A172 (cell line): ENCODE measurements around the gene KRTAP5-1. TPM values are rescaled to one million over a fixed set of nuclear protein-coding genes. Genes with fewer than 3 reads are reported as not detected.
"Not testable (repeated sequence)": the region's sequence is repeated elsewhere in the genome, so short reads cannot be mapped to it uniquely, and the experiment has no call there.

Source experiments
- DNase-seq: peaks from one replicate; pipeline ENCODE4 v3.0.0-alpha.2; 2015; ENCODE audit warnings: low spot score
- total RNA-seq: library from RNA; depleted of rRNA; stranded (reverse); fragments of >200 nt; shearing (Covaris generic); gene quantifications from 2 replicates; pipeline ENCODE4 v1.2.3, GENCODE V29; 2014; rRNA removed

The KRTAP5-1 gene, protein sequence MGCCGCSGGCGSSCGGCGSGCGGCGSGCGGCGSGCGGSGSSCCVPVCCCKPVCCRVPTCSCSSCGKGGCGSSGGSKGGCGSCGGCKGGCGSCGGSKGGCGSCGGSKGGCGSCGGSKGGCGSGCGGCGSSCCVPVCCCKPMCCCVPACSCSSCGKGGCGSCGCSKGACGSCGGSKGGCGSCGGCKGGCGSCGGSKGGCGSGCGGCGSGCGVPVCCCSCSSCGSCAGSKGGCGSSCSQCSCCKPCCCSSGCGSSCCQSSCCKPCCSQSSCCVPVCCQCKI
- not detected in 2 replicates for total RNA-seq

DNA sequence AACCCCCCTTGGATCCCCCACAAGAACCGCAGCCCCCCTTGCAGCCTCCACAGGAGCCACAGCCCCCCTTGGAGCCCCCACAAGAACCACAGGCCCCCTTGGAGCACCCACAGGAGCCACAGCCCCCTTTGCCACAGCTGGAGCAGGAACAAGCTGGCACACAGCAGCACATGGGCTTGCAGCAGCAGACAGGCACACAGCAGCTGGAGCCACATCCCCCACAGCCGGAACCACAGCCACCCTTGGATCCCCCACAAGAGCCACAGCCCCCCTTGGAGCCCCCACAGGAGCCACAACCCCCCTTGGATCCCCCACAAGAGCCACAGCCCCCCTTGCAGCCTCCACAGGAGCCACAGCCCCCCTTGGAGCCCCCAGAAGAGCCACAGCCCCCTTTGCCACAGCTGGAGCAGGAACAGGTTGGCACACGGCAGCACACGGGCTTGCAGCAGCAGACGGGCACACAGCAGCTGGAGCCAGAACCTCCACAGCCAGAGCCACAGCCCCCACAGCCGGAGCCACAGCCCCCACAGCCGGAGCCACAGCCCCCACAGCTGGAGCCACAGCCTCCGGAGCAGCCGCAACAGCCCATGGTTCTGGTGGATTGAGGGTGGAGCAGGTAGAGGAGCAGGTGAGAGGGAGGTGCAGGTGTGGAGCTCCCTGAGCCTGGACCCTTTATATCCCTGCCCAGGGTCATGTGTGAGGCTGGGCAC lies at the start of gene KRTAP5-1:
Gene KRTAP5-1, minus strand, starts transcription at position 623 of the 710 bp plus-strand sequence. Its CDS starts 34 bp downstream, at position 589.
- DNase-seq, result not testable (repeated sequence)

DNA sequence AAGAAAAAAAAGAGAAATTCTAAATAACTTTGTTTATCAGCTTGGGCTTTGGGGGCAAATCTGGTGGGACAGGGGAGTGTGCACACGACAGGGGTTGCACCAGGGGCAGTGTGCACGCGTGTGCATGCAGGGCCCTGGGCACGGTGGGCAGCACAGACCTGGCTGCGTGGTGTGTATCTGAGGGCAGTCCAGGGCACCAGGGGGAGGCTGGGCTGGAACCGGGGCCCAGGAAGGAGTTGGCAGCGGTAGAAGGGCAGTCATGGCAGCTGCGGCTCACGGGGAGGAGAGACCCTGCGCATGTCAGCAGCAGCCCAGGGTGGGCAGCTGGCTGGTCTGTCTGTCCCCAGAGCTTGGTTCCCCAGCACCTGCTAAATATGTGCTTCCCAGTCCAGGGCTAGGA lies 48.8 kb upstream of the KRTAP5-1 start:
- DNase-seq, result no peak

DNA sequence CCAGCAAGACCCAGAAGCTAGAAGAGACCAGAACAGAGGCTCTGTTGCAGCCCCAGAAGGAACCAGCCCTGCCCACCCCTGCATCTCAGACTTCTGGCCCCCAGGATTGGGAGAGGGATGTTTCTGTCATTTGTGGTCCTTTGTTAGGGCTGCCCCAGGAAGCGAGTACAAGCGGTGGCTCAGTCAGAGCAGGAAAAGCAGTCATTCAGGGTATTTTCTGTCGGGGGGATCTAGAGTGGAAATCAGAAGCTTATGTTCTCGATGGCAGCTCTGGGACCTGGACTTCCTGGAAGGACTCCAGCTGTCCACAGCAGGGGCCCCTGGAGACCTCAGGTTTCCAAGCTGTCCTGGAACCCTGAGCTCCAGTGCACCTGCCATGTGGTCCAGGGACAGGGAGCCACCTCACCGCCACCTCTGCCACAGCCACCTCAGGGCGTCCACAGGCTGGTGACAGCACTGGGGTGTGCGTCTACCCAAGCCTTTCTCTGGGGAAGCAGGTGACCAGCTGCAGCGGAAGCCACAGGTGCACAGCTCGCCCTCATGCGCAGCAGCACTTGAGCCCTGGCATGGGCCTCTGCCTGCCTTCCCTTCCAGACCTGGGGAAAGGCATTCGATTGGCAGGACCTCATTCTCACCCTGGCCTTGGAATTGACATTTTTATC lies 47.1 kb upstream of the KRTAP5-1 start:
- DNase-seq, result no peak

DNA sequence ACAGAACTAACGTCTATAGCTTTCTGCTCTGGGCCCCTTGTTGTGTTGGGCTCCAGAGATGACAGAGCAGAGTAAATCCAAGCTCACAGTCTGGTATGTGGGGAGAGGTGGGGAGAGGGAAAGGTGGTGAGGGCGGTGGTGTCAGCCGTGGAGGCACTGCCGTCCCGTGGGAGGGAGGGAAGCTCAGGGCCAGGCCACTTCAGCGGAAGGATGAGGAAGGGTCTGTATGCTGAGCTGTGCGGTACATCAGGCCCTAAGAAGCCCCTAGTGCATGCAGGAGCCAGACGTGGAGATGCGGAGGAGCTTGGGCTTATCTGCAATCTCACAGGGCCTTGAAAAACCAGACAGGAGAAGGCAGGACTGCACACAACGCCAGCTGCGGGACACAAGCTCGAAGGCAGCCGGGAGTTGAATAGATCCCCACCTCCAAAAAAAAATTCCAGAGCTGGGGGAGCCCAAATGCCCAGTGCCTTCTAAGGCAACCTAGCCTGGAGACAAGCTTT lies 46.0 kb upstream of the KRTAP5-1 start:
- no peak for DNase-seq

DNA sequence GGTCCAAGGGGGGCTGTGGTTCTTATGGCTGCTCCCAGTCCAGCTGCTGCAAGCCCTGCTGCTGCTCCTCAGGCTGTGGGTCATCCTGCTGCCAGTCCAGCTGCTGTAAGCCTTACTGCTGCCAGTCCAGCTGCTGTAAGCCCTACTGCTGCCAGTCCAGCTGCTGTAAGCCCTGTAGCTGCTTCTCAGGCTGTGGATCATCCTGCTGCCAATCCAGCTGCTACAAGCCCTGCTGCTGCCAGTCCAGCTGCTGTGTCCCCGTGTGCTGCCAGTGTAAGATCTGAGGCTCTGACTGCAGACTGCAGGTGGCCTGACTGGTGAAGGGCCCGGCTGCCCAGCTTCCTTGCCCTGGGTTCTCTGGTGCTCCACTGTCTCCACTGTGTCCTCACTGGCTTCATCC lies 45.2 kb upstream of the KRTAP5-1 start:
- DNase-seq, result no peak

DNA sequence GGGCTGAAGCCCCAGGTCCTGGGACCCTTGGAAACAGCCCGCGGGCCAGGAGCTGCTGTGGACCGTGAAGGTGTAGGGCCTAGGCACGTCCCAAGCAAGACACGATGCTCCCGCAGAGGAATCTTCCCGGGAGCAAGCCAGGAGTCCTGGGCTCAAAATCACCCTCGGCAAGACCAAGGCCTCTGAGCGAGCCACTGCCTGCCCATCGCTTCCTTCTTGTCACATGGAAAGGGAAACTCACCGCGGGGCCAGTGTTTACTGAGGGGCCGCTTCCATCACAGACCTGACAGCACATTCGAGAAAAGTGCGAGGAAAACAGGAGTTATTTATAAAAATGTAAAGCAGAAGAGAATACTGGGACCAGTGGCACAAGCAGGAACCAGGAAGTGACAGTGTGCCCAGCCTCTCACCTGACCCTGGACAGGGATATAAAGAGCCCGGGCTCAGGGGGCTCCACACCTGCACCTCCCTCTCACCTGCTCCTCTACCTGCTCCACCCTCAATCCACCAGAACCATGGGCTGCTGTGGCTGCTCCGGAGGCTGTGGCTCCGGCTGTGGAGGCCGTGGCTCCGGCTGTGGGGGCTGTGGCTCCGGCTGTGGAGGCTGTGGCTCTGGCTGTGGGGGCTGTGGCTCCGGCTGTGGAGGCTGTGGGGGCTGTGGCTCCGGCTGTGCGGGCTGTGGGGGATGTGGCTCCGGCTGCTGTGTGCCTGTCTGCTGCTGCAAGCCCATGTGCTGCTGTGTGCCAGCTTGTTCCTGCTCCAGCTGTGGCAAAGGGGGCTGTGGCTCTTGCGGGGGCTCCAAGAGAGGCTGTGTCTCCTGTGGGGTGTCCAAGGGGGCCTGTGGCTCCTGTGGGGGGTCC lies 44.5 kb upstream of the KRTAP5-1 start, which contains the start of gene KRTAP5-5:
Gene KRTAP5-5, plus strand, starts transcription at position 450 of the 860 bp plus-strand sequence. Its CDS starts 66 bp downstream, at position 516.
- DNase-seq, result no peak

DNA sequence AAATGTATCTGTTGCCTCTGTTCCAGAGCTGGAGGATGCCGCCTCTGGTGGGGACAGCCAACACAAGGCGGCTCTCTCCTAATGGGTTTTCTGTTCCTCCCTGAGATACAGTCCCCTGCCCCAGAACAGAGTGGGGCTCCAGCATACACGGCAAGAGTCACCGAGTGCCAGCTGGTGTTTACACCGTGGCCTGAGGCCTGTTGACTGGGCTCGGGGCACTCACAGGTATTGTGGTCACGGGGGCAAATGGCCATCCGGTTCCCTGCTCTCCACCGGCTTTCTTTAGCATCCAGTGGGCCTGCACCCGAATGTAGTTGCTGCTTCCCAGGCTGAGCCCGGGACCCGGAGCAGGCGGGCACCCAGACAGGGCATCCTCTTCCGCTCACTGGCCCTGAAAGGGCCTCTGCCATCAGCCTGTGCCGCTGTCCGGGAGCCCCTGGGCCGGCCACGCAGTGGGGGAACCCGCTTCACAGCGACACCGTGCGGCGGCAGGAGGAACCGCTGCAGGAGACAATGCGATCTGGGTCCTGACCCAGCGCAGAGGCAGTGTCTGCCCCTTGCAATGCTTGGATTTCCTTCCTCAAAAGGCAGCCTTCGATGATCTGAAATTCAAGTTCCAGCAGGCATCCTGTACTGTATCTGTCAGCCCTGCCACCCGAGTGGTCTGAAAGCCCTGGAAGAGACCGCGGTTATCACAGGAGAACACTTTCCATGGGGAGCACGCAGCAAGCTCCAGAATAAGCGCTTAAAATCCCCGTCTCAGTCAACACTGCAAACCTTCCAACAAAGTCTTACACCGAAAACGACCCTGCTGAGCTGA lies 43.6 kb upstream of the KRTAP5-1 start:
- DNase-seq, result peak; percentile 30

DNA sequence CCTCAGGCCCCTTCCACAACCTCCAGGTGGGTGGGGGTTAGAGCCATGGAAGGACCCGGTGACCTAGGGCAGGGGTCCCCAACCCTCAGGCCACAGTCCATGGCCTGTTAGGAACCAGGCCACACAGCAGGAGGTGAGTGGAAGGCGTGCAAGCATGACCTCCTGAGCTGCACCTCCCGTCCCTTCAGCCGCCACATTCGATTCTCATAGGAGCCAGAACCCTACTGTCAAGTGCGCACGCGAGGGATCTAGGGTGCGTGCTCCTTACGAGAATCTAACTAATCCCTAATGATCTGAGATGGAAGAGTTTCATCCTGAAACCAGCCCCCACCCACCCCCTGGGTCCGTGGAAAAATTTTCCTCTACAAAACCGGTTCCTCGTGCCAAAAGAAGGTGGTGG lies 40.5 kb upstream of the KRTAP5-1 start:
- DNase-seq, result no peak

DNA sequence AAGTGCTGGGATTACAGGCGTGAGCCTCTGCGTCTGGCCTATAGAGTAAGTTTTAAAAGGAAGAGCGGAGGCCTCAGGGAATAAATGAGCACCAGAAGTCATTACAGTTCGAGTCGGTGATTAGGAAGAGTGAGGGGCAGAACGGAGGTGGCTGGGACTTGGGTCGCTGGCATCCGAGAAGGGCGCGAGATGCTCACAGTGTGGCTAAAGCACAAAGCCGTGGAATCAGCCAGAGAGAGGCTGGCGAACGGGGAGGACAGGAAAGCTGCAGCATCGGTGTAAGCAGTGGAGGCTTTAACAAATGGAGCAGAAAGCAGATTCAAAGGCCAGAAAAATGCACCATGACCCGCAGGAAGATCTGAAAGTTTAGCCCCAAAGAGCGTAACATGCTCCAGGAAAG lies 39.5 kb upstream of the KRTAP5-1 start:
- DNase-seq, result no peak

DNA sequence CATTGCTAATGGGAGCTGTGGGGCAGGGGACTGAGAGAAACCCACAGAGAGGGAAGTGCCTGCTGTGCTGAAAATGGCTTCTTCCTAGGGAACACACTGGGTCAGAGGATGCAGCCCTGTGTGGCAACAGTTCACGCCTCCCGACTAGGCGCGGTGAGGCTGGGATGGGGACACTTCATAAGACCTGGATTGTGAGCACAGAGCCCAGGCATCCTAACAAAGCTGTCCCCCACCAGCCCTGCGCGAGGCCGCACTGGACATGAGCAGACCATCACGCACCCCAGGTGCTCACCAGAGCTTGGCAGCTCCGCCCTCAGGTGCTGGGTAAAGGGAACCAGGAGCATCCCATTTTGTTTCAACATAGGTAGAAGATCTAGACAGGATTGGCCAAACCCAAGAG lies 38.6 kb upstream of the KRTAP5-1 start:
- DNase-seq, result no peak

DNA sequence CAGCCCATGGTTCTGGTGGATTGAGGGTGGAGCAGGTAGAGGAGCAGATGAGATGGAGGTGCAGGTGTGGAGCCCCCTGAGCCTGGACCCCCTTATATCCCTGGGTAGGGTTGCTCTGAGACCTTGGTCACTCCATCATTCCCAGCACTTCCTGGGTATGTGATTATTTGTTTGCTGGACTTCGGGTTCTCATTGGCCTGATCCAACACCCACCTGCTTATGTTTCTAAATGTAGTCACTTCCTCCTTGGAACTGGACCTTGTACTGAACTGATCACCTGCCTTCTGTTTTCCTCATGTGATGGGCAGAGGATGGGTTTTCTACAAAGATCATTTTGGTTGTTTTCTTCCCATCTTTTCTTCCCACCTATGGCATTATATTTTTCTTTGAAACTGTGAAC lies 37.0 kb upstream of the KRTAP5-1 start, which contains the start of gene KRTAP5-4:
Gene KRTAP5-4, minus strand, starts transcription at position 53 of the 400 bp plus-strand sequence. Its CDS starts 45 bp downstream, at position 8.
- no peak for DNase-seq

DNA sequence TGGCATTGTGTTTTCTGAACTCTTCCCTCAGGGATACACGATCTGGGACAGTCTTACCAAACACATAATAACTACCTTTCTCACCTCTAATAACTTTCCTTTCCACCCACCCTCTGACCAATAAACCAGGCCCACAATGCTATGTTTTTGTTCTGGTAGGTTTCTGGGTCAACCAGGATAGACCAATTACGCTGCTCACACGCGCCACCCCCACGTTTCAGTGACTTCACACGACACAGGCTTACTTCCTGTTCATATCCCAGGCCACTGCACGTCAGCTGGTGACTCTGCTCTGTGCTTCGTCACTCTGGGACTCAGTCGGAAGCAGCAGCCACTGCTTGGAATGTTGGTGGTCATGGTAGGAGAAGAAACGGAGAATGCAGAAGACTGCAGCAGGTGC lies 34.4 kb upstream of the KRTAP5-1 start:
- DNase-seq, result no peak

DNA sequence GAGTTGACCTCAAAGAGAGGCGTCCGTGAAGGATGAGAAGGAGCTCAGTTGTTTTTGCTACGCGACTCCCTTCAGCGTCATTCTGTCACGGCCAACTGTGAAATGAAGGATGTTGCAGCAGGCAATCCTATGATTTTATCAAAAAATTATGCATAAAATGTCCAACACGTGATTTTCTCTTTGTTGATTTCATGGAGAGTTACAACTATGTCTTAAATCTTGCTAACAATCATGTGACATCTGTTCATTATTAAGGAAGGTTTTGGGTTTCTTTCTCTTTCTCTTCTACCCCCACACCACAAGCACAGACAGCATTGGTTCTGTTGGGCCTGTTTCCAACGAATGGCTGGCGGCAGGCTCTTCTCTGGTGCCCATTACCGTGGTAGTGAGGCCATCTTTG lies 33.1 kb upstream of the KRTAP5-1 start:
- DNase-seq, result no peak

DNA sequence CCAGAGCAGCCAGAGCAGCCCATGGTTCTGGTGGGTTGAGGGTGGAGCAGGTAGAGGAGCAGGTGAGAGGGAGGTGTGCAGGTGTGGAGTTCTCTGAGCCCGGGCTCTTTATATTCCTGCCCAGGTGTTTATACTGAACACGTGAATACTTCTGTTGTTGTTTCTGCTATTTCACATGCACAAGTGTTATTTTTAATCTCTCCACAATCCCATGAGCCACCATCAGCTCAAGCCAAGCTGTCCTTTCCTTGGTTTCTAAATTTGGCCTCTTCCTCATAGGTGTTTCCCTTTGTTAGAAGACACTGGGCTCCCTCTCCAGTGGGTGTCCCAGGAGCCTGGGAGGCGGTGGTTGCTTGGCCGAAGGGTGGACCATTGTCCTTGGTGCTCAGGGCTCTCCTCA lies 23.3 kb upstream of the KRTAP5-1 start, which contains the start of gene KRTAP5-3:
Gene KRTAP5-3, minus strand, starts transcription at position 101 of the 400 bp plus-strand sequence. Its CDS starts 78 bp downstream, at position 23.
- no peak for DNase-seq

DNA sequence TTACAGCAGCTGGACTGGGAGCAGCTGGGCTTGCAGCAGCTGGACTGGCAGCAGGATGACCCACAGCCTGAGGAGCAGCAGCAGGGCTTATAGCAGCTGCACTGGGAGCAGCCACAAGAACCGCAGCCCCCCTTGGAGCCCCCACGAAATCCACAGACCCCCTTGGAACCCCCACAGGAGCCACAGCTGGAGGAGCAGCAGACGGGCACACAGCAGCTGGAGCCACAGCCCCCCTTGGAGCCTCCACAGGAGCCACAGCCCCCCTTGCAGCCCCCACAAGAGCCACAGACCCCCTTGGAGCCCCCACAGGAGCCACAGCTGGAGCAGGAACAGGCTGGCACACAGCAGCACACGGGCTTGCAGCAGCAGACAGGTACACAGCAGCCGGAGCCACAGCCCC lies 22.8 kb upstream of the KRTAP5-1 start:
- DNase-seq, result not testable (repeated sequence)

DNA sequence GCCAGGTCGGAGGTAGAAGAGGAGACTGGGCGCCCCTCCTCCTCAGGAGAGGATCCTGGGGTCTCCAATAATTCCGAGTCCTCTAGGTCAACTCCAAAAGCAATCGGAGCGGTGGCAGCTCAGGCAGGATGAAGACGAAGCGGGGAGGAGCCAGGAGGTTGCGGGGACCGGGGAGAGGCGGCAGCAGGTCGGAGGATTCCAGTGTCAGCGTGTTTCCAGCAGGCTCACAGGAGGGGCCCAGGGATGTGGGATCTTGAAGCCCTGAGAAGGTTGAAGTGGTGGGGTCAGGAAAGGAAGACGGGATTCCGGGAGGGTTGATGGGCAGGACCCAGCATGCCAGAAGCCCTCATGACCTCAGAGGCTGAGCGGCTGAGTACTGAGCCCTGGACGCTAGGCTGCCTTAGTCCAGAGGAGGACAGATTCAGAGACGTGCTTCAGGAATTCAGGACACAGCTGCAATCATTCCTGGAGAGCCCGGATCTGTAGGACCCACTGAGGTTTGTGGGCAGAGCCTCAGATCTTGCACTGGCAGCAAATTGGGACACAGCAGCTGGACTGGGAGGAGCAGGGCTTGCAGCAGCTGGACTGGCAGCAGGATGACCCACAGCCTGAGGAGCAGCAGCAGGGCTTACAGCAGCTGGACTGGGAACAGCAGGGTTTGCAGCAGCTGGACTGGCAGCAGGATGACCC lies 22.2 kb upstream of the KRTAP5-1 start:
- not testable (repeated sequence) for DNase-seq

DNA sequence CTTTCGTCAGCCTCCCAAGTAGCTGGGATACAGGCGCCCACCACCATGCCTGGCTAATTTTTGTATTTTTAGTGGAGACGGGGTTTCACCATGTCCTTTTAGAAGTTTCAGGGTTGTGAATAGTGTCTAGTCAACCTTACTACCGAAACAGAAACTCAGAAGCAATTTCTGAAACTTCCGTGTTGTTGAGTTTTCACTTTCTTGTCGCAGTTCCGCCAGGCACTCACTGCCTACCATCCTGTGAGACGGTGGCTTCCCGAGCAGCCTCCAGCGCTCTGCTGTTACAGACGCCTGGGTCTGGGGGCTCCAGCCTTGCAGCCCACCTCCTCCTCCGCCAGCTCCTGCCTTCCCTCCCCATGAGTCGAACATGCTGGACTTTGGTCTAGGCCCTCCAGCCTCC lies 20.8 kb upstream of the KRTAP5-1 start:
- not testable (repeated sequence) for DNase-seq

DNA sequence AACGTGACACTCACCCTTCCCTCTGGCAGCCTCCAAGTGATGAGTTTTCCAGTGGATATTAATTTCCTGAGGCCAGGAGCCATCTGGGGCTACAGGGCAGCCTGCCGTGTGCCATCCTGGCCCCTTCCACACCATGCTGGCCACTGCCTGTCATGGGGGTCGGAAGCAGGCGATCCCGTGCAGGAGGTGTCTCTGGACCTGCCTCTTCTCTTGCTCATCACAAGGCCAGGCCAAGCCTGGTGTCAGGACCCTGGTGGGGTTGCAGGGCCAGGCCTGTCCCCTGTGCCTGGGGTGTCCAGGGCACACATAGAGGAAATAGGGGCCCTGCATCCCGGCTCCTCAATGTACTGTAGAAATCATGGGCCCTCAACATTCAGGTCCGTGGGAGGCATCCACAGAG lies 19.6 kb upstream of the KRTAP5-1 start:
- no peak for DNase-seq

DNA sequence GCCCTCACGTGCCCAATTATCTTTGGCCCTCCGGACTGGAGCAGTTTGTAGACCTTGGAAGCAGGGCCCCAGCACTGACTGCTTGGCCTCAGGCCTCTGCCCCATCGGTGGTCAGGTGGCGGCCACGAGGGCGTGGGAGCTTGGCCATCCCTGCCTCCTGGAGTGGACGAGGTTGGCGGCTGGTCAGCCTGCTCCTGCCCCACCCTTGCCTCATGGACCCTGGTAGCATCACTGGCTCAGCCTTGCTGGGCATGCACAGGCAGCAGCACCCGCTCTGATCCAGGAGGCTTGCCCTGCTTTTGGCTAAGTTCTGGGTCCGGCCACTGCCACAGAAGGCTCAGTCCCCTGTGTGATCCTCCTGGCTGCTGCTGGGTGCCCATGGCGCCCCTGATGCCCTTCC lies 19.1 kb upstream of the KRTAP5-1 start:
- DNase-seq, result no peak

DNA sequence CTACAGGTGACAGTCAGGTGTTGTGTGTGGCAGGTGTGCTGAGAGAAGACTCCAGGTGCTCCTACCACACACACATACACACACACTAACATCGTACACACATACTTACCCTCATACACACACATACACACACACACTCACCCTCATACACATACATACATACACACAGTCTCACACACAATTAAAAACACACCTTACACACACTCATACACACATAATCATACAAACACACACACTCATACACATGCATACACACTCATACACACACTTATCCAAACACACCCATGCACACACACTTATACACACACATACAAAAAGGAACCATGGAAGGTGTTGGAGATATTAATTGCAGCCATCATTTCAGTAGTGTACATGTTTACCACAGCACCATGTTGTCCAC lies 18.5 kb upstream of the KRTAP5-1 start:
- DNase-seq, result no peak
